GM19468 (cell line): ENCODE results near the gene CSRP3.

Source experiments
- ATAC-seq: cut with Tn5 transposase; IDR thresholded peaks from one replicate; pipeline ENCODE4 v1.9.1; 2021; ENCODE audit warnings: mild to moderate bottlenecking, moderate library complexity, moderate number of reproducible peaks; ENCODE audit not compliant: unreplicated experiment; ENCODE audit errors: extremely low read depth

Gene CSRP3

DNA sequence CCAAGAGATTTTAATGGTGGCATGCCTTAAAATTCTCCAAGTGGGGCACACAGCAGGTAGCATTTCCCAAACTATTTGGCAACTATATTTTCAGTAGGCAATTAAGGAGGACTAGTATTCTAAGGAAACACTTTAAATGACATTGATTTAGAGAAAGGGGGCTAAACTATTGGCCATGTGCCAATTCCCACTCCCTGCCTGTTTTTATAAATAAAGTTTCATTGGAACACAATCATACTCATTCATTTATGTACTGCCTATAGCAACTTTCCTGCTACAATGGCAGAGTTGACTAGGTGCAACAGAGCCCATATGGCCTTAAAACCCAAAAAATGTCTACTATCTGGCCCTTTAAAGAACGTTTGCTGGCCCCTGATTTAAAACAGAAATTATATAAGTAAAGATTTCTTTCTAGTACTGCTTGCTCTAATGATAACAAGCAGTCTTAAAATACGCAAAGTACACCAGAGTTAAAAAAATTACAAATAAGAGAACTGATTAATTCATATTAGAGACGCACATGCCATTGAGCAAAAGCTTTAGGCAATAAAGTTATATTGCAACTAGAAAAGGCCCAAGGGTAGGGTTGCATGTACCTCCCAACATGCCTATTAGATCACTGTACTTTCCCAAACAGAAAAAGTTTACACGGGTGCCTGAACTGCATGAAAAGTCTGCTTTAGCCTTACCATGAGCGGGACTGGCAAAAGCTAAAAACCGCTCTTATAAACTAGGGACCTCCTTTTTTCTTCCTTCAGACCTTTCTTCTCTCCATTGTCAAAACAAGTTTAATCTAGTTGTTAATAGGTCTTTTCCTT is 24.8 kb upstream of the CSRP3 start:
- ATAC-seq: no peak

DNA sequence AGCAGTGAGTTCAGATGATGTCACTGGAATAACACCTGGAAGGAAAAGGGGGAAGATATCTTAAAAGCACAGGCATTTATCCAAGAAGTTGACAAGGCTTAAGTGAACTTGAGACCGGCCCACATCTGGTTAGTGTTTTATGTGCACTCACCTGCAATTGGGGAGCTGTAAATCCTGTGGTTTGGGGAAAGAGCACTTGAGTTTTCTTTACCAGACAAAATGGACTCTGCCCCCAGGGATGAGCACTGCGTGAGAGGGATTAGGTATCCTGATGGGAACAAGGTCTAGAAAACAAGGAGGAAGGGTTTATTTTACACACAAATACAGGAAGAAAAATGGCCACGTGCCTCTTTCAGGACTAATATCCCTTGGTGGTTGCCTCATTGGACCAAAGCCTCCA is 23.8 kb upstream of the CSRP3 start:
- no peak for ATAC-seq

- ATAC-seq: no peak
Measured at GRCh38 chr11:19225123-19225522, 23.3 kb upstream of the CSRP3 start.

DNA sequence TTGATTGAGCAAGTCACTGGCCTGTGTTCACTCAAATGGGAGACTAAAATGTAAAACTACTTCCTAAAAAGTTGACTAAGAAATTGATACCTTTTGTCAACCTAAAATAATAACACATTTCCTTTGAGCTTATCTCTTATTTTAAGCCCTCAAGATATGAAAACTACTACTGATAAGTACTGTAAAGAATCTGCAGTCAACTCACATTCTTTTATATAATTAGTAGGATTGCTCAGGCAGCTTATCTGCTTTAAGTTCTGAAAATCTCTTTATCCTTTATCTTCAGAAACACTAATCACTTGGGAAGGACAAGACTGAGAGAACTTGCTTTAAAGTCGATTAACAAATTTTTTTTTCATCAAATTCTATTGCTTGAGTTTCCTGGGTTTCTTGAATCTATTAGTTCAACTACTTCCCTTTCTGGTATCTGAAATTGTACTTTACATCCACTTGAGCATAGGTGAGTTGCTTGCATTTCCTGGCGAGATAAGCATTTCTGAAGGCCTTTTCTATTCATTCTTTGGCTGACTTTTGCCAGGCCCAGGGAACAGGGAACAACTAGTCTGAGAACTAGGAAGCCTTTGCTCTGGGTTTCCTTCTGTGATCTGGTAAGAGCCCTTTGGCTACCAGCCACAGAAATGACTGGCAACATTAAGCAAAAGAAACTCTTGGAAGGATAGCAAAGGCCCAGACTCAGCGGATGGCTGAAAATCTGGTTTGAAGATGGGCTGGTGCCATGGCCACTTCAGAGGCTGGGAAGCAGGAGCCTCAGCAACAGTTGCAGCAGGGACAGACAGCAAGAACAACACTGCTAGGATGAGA is 19.3 kb upstream of the CSRP3 start:
- ATAC-seq: no peak

- ATAC-seq: no peak
Measured at GRCh38 chr11:19218786-19219460, 17.1 kb upstream of the CSRP3 start.

GRCh38 chr11:19218216-19218615 is 16.4 kb upstream of the CSRP3 start:
- no peak for ATAC-seq

DNA sequence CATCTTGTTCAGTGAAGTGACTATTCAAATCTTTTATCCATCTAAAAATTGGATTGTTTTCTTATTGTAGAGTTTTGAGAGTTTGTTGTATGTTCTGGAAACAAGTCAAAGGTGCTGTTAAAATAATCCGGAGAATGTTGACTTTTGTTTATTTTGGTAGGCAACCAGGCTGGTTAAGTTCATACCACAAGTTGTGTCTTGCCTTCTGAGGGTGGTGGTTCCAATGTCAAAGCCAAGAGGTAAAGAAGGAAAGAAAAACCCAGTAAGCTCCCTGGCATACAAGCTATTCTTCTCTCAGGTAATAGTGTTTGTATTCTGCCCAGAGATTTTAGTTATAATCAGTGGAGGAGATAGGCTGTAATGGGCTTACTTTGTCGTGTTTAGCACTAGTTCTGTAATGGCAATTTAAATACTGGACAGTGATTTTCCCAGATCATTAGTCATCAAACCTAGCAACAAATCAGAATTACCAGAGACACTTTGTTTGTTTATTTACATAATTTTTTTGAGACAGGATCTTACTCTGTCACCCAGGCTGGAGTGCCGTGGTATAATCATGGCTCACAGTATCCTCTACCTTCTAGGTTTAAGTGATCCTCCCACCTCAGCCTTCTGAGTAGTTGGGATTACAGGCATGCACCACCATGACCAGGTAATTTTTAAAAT is 15.1 kb upstream of the CSRP3 start:
- no peak for ATAC-seq

GRCh38 chr11:19216021-19216420 is 14.2 kb upstream of the CSRP3 start:
- no peak for ATAC-seq

DNA sequence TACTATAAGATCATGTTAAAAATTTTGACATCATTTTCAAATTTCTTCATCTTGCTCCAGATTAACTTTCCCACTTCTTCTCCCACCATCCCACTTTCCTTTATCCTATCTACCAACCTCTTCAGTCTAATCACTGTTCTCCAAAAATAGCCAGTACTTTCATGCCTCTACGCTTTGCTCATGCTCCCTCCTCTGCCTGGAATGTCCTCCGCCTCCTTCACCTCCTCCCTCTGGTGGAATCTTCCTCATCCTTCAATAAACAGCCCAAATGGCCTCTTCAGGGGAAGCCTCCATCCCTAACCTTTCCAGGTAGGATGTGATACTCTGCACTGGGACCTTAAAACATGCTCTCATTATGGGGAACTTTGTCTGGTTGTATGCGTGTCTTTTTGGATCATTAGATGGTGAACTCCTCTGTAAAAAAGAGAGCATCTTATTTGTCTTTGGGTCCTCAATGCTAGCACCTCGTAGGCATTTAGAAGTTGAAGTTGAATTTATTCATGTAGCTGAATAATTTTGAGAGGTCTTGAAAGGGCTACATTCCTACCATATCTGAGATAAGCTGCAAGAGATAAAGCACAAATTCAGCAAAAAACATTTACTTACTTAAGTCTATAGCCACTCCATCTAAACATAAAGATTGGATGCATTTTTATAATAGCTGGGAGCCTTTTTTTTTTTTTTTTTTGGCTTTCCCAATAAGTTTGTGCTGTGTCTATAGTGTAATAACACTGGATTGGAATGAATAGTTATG is 8.0 kb upstream of the CSRP3 start:
- no peak for ATAC-seq

- no peak for ATAC-seq
Measured at GRCh38 chr11:19208959-19209546, 7.3 kb upstream of the CSRP3 start.

GRCh38 chr11:19208181-19208580 is 6.4 kb upstream of the CSRP3 start:
- no peak for ATAC-seq

- no peak for ATAC-seq
Measured at GRCh38 chr11:19204836-19205235, 3.1 kb upstream of the CSRP3 start.

GRCh38 chr11:19200410-19201201 is 1.2 kb downstream of the CSRP3 start:
- no peak for ATAC-seq

DNA sequence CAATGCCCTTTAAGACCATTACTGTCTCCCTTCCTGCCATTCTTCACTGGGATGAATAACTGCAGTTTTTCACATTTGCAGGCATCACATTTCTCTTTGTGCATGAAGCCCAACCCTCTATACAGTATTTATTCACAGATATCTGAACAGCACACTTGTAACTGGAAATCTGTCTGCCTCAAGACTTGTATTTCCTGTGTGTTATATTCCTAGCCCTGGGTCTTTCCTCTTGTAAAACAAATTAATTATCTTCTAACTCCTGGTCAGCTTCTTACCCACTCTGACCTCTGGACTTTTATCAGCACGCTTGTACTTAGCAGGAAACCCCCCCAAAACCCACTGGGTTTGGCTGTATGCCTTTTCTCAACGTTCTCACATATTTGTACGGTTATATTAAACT is 2.0 kb downstream of the CSRP3 start:
- ATAC-seq: no peak

DNA sequence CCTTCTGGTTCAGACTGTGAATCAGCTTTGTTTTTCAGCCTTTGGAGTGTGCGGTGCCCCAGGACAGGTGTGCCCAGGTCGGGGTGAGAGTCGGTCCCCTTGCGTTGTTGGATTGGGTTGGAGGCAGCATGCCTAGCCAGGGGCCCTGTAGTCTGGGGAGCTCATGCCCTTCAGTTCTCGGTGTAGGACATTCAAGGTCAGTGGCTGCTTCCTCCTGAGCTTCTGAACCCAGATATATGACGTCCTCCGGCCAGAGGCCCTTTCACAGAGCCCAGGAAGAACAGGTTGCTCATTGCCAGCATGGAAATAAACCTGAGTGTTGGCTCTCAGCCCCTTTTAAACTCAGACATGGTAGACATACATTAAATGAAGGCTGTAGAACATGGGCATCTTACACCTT is 2.7 kb downstream of the CSRP3 start:
- ATAC-seq: no peak

- ATAC-seq: no peak
Measured at GRCh38 chr11:19196432-19196831, 5.4 kb downstream of the CSRP3 start.

GRCh38 chr11:19194620-19195308 is 7.0 kb downstream of the CSRP3 start:
- ATAC-seq: no peak

- no peak for ATAC-seq
Measured at GRCh38 chr11:19193916-19194315, 7.9 kb downstream of the CSRP3 start.
